Tongue (tissue), 2 donors: ENCODE results near the gene RSL24D1. TPM values are rescaled to one million over a fixed set of nuclear protein-coding genes. Genes with fewer than 3 reads are reported as not detected.
A peak's percentile ranks its signal among the peaks of the same experiment; 100 is the strongest.
"Not testable (repeated sequence)": the region's sequence is repeated elsewhere in the genome, so short reads cannot be mapped to it uniquely, and the experiment has no call there.

Source experiments
- DNase-seq: peaks from one replicate; pipeline ENCODE4 v3.0.0-alpha.2; 2015
- total RNA-seq: library from RNA; depleted of rRNA; stranded (reverse); fragments of >200 nt; gene quantifications from one replicate; pipeline ENCODE4 v1.2.3, GENCODE V29; 2014

RSL24D1 gene
- total RNA-seq, 1 donor from 2014 or later: 88.9 TPM

DNA sequence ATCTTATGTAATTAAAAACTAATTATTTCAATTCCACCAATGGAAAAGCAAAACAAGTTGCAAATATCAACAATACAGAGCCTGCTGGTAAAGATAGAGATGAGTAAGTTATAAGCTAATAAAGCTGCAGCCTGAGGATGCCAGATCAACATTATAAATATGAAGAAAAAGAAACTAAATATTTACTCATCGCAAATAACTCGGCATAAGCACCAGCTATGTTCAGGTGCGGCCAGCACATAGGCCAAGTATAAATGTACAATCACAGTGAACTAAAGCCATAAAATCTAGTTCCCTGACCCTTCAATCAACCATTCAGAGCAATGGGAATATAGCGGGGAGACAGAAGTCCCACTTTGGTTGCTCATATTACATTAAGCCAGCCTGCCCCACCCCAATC, 7.7 kb upstream of the RSL24D1 start:
- no peak for DNase-seq

DNA sequence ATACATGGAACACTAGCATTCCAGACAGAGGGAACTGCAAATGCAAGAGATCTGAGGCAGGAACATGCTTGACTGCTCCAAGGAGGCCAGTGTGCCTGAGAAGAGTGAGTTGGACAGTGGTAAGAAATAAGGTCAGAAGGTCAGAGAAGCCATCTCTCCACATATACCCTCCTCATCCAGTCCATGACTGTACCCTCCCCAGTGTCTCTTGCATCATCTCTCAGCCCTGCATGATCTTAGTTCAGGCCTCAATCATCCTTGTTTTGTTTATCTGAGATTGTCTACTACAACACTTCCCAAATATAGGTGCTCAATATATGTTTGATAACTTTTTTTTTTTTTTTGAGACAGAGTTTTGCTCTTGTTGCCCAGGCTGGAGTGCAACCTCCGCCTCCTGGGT, 5.5 kb upstream of the RSL24D1 start:
- DNase-seq: no peak

DNA sequence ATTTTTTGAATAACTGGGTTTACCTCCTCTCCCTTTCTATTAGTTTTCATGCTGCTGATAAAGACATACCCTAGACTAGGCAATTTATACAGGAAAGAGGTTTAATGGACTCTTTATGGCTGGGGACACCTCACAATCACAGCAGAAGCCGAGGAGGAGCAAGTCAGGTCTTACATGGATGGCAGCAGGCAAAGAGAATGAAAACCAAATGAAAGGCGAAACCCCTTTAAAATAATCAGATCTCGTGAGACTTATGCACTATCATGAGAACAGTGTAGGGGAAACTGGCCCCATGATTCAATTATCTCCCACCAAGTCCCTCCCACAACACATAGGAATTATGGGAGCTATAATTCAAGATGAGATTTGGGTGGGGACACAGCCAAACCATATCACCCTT, 2.0 kb upstream of the RSL24D1 start:
- no peak for DNase-seq

DNA sequence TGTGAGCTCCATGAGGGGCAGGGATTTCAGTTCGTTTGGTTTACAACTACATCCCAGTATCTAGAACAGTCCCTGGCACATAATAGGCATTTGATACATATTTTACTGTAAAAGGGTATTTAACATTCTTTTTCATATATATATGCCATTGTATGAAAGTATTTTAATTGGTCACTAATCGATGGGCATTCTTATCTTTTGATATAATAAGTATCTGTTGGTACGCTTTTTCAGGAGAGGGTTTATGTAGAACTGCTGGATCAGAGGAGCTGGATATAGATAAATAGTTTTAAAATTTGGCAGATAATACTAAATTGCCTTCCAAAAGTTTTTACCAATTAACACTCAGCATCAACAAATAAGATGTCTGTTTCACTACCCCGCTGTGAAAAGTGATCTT, 978 bp upstream of the RSL24D1 start:
- DNase-seq: no peak

DNA sequence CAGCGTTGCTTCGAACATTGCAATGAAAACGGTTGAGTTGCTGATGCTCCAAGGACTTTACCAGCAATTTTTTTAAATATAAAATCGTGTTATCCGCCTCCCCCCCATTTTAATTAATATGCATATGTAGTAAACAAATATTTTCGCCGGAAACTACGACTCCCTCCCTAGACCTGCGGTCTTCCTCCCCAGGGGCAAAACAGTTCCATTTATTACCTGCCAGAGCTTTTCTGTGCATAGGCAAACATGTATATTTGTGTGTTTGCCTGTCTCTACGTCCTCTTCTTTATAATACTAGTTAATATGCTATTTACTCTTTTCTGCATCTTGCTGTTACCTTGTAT, 593 bp upstream of the RSL24D1 start:
- no peak for DNase-seq

DNA sequence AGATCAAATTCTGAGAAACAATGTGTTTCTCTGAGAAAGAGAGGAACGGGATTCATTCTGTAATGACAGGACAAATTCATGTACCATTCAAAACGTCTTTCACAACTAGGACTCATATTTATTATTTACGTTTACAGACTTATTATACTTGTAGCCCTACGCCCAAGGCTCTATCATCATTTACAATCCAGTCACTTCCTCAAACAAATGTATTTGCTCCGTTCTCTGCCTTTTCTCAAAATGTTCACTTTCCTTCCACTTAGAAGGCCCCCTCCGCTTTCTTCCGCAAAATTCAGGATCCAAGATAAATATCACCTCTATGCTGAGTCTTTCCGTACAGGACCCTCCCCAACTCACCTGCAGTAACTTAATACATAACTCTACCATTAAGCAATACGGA, 745 bp downstream of the RSL24D1 start:
- DNase-seq: peak; percentile 6

DNA sequence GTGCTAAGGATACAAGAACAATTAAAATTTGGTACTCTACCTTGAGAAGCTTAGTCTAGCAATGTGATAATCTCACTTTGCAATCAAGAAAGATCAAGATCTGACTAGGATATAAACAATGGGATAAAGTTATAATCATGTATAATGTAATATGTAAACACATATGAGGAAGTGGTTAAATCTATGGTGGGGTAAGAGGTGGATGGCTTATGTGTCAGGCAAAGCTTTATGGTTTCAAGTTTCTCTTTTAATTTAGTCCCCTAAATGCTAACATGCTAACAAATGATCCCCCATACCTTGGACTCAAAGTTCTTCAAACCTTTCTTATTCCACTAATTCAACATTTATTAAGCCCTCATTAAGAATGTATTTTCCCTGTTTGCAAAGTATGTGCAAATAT, 2.5 kb downstream of the RSL24D1 start:
- no peak for DNase-seq

DNA sequence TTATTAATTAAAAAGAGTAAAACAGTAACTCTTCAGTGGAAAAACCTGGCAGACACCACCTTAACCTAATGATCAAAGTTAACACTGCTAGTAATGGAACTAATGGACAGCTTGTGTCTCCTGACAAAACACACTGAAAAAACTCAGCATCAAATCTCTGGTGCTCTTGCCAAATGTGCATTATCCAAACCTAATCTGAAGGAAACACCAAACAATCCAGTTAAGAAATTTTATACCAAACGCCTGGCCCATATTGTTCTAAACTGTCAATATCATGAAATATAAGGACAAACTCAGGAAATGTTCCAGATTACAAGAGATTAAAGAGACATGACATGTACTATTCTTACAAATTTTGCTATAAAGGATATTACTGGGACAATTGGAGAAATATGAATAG, 10.4 kb downstream of the RSL24D1 start:
- no peak for DNase-seq

DNA sequence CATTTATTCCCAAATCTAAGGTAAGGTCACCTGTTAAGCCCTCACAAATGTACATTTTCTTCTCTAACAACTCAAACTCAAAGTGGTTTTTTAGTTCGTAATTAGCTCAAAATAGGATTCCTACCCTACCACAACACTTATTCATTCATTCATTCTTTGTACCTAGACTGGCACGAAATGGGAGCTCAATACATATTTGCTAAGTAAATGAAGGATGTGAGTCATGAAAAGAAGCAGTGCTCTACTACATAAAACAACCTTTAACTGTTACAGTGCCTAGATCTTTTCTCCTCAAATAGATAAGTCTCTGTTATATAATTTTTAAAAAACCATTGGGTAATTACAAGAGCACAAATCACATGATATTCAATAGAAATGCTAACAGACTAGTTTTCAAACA, 13.1 kb downstream of the RSL24D1 start:
- DNase-seq: no peak

DNA sequence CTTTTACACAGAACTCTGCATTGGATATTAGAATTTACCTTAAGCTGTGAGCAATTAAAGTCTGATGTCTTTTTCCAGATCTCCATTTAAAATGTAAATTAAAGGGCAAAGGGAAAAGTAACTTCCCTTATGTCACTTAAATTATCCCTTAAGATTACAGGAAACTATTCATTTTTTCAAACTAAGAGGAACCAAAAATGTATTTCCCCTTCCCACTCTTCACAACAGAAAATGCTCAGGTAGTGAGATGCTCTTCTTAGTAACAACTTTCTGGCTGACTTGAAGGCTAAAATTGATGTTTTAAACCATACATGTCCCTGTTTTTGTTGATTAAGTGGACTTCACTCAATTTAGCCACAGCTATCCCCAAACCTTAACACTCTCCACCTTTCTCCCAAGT, 17.6 kb downstream of the RSL24D1 start:
- no peak for DNase-seq

DNA sequence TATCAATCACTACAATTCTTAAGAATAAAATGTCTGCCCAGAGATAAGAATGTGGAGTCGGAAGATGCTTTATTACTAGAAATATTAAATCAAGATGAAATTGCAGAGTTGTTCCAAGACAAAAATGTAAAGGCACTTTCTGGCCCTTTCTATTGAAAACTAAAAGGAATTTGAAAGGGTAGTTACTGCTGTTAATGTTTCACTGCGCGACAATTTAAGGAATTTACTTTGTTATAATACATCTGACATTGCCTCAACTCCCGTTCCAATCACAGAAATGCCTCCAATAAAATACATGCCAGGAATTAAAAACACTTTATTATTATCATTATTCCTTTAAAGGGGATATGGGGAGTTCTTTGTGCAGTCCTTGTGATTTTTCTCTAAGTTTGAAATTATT, 26.4 kb downstream of the RSL24D1 start:
- no peak for DNase-seq

DNA sequence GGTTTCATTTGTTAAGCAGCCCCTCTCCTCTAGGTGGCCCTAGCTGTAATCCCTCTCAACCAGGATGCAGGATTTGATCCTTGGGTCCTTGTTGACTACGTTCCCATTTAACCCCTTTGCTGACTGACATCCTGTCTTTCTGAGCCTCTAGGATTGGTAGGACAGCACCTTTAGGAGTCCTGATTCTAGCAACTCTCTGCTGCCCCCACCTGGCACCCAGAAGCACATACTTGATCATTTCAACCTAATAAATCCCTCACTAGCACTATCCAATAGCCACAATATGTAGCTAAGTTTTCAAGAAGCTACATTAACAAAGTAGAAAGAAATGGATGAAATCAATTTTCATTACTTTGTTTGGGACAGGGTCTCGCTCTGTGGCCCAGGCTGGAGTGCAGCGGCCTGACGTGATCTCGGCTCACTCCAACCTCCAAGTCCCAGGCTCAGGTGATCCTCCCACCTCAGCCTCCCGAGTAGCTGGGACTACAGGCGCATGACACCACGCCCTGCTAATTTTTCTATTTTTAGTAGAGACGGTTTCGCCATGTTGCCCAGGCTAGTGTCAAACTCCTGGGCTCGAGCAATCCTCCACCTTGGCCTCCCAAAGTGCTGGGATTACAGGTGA, 28.3 kb downstream of the RSL24D1 start:
- peak; percentile 78 for DNase-seq

DNA sequence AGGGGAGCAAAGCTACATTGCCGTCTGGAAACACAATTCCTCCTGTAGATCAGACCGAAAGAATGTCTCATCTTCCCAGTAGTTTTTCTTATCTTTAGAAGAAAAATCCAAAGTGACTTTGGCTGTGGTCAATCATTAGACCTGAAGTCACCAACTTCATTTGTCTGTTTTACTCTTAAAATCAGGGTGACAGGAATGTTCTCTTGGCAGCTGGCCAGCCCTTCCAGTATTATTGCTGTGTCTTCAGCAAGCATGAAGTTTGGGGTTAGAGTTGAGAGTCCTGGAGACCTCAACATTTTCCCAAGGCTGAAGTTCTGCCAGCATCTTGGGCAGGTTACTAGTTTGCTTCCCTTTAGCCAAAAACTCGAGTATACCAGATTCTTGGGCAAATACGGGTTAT, 32.5 kb downstream of the RSL24D1 start:
- no peak for DNase-seq

DNA sequence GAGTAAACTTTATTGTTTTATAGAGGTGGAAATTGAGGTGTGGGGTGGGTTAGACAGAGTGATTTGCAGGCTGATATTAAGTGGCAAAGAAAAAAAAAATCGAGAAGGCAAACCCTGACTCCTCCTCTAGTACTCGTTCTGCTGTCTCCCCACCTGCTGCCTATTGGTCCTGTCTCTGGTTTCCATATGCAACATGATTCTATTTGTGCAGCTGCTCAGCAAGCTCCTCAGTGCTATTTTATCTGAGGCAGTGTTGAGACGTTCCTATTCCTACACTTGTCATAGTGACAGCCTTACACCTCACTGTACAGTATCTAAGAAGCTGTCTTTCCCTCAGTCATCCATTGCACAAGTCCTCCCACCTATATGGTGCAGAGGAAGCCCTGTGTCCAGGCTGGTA, 45.1 kb downstream of the RSL24D1 start:
- DNase-seq: peak; percentile 36

DNA sequence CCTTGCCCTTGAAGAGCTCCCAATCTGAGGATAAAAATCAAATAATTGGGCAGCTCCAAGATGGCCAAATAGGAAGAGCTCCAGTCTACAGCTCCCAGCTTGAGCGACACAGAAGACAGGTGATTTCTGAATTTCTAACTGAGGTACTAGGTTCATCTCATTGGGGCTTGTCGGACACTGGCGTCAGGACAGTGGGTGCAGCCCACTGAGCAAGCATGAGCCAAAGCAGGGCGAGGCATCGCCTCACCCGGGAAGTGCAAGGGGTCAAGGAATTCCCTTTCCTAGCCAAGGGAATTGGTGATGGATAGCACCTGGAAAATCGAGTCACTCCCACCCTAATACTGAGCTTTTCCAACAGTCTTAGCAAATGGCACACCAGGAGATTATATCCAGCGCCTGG, 53.6 kb downstream of the RSL24D1 start:
- not testable (repeated sequence) for DNase-seq

DNA sequence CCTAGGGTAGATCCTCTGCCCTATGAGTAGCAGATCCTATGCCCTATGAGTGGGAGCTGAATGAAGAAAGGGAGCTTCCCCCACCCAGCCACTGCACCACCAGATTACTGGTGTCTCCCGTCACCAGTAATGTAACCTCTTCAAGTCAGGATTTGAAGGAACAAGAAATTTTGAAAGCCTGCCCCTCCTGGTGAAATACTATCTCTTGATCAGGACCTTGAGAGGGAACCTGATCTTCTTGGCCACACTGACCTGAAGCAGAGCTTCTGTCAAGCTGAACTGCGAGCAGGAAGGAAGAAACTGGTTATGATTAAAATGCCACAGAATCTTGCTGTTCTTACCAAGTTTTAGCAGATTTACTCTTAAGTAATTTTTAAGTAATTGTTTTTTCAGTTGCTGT, 62.8 kb downstream of the RSL24D1 start:
- no peak for DNase-seq

DNA sequence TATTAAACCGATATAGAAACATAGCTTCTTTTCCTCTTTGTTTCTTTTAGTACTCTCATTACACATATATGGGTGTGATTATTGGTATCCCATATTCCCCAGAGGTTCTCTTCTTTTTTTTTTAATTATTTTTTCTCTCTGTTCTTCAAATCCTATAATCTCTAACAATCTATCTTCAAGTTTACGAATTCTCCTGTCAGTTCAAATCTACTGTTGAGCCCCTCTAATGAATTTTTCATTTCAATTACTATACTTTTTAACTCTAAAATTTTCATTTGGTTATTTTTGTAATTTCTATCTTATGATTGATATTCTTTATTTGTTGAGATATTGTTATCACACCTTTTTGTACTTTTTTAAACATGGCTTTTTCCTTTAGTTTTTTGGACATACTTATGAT, 64.1 kb downstream of the RSL24D1 start:
- no peak for DNase-seq

Other genes starting within 250 kb of the RSL24D1 start
- 16.2 TPM for gene RAB27A, start 92.9 kb upstream of the RSL24D1 start, total RNA-seq
- gene PIGBOS1, start 122.2 kb upstream of the RSL24D1 start, total RNA-seq: 8.6 TPM
- gene PIGB, start 122.3 kb upstream of the RSL24D1 start, total RNA-seq: 6.4 TPM
- gene CCPG1, start 211.4 kb upstream of the RSL24D1 start, total RNA-seq: 49.1 TPM
- gene PIERCE2, start 211.6 kb upstream of the RSL24D1 start, total RNA-seq: not detected